Activated CD4-positive, alpha-beta T cell treated with anti-CD3 and anti-CD28 coated beads, Interleukin-2, Interleukin-4, amounts not matched to agents 100 ng/mL and 50 ng/mL, durations not matched to agents 16 hours and 8 hours (primary cell): ENCODE data around the gene SHISA7.

Experiments used
- DNase-seq: peaks from one replicate; pipeline ENCODE4 v3.0.0-alpha.2; 2020; ENCODE audit warnings: low spot score

SHISA7 gene

DNA sequence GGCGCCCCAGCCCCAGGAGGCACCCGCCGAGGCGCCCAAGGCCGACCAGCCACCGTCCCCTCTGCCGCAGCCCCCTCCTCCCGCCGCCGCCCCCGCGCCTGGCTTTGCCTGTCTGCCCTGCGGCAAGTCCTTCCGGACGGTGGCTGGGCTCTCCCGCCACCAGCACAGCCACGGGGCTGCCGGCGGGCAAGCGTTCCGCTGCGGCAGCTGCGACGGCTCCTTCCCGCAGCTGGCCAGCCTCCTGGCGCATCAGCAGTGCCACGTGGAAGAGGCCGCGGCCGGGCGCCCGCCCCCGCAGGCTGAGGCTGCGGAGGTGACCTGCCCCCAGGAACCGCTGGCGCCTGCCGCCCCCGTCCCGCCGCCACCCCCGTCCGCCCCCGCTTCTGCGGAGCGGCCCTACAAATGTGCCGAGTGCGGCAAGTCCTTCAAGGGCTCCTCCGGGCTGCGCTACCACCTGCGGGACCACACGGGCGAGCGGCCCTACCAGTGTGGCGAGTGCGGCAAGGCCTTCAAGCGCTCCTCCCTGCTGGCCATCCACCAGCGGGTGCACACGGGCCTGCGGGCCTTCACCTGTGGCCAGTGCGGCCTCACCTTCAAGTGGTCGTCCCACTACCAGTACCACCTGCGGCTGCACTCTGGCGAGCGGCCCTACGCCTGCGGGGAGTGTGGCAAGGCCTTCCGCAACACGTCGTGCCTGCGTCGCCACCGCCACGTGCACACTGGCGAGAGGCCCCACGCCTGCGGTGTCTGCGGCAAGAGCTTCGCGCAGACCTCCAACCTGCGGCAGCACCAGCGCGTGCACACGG, 39.3 kb upstream of the SHISA7 start:
- no peak for DNase-seq

DNA sequence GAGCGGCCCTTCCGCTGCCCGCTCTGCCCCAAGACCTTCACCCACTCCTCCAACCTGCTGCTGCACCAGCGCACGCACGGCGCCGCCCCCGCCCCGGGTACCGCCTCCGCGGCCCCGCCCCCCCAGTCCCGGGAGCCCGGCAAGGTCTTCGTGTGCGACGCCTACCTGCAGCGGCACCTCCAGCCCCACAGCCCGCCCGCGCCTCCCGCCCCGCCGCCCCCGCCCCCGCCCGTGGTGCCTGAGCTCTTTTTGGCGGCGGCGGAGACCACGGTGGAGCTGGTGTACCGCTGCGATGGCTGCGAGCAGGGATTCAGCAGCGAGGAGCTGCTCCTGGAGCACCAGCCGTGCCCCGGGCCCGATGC, 38.7 kb upstream of the SHISA7 start:
- DNase-seq, result no peak

DNA sequence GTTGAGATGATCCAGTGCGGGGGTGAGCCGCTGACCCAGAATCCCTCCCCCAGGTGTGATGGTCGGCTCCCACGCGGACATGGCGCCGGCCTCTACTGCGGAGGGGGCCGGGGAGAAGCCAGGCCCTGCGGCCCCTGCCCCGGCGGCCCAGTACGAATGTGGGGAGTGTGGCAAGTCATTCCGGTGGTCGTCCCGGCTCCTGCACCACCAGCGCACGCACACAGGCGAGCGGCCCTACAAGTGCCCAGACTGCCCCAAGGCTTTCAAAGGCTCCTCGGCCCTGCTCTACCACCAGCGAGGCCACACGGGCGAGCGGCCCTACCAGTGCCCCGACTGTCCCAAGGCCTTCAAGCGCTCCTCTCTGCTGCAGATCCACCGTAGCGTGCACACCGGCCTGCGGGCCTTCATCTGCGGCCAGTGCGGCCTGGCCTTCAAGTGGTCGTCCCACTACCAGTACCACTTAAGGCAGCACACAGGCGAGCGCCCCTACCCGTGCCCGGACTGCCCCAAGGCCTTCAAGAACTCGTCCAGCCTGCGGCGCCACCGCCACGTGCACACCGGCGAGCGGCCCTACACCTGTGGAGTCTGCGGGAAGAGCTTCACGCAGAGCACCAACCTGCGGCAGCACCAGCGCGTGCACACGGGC, 38.2 kb upstream of the SHISA7 start:
- no peak for DNase-seq

DNA sequence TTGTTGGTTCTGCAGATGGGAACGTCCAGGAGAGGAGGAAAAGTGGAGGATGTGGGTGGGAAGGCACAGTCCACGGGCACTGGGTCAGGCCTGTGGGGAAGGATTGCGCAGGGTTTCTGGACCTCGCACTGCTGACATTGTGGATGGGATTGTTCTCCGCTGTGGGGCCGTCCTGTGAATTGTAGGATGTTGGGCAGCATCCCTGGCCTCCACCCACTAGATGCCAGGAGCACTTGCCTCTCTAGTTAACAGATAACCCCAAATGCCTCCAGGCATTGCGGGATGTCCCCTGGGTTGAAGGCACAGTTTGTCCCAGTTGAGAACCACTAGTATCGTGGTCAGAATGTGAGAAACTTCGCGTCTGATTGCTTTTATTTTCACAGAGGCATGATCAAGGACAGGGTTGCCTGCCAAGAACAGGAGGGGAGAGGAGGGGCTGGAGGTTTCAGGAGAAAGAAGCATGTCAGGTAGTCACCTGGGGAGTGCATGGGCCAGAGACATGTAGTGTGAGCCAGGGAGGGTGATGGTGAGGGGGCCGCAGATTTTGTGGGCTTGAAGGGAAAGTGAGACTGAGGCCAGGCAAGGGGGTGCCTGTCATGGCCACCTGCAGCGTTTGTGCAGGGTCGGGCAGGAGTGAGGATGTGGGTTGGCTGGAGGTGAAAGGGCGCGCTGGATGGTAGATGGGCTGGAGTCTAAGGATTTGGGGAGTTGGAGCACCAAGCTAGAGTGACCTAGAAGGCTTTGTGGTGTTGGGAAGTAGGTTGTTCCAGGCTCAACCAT, 36.5 kb upstream of the SHISA7 start:
- no peak for DNase-seq

DNA sequence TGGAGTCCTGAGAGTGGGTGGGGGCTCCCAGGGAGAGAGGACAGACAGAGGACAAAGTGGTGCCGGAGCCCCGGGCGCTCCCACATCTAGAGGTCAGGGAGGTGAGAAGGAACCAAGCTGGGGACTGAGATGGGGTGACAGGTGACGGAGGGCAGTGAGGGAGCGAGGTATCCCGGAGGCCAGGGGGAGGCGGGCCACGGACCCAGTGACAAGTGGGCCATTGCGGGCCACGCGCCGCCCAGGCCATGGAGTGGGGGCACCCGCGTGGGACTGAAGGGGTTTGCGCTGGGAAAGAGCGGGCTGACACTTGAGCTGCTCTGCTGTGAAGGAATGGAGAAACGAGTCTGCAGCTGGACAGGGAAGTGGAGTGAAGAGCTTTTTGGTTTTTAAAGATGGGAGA, 35.9 kb upstream of the SHISA7 start:
- DNase-seq, result no peak

DNA sequence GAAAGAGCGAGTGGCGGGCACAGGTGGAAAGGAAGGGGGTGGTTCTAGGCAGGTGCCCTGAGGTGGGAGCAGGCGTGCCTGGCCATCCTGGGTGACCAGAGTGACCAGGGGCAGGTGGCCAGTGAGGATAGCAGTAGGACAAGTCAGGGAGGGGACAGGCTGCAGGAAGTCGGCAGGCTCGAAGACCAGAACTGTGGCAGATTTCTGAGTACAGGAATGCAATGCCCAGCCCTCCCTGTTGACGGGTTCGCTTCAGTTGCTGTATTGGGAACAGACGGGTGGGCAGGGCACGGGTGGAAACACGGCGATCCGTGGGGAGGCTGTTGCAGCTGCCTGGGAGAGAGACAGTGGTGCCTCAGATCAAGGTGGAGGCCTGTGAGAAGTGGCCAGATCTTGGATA, 35.3 kb upstream of the SHISA7 start:
- no peak for DNase-seq

DNA sequence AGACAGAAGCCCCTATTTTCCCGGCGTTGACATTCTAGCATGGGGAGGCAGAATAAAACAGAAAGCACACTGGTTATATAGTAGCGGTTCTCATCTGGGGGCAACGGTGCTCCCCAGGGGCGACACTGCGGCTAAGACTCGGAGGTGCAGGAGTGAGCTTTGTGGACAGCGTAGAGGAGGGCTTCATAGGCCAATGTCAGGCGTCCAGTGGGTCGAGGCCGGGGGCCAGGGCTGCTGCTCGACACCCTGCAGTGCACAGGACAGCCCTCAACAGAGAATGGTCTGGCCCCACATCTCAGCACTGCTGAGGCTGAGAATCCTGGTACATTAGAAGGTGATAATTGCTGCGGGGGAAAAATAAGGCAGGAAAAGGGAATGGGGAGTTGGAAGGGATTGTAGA, 34.8 kb upstream of the SHISA7 start:
- DNase-seq, result no peak

DNA sequence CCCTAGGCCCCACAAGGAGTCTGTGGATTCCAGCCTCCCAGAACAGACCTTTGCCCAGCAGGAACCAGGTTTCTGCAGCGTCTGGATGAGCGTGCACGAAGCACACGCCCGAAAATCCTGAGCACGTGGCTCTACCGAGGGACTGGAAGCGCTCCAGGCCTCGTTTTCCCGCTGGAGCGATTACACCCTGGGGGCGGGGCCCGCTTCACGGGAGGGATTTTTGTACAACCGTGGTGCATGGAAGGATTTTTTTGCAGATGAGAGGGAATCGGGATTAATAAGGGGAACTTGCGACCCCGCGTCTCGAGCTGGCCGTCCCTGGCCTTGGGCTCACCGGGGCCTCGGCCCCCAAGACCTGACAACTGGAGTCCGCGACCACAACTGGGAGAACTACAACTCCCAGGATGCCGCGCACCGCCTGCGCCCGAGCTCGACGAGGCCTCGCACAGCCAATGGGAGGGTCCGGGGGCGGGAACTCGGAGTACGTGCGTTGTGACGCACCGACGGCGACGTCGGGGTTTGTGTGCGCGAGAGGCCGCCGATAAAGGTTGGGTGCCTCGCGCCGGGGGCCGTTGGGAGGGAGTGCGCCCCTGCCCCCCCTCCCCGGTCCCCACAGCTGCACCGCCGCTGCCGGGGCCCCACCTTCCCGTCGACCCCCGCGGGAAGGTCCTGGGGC, 33.1 kb upstream of the SHISA7 start, which contains the start of gene ZNF628:
Gene ZNF628 (plus strand): TSS at position 518 of the 676 bp plus-strand sequence. CDS start 3,294 bp downstream, outside the sequence.
- peak; percentile 98 for DNase-seq

DNA sequence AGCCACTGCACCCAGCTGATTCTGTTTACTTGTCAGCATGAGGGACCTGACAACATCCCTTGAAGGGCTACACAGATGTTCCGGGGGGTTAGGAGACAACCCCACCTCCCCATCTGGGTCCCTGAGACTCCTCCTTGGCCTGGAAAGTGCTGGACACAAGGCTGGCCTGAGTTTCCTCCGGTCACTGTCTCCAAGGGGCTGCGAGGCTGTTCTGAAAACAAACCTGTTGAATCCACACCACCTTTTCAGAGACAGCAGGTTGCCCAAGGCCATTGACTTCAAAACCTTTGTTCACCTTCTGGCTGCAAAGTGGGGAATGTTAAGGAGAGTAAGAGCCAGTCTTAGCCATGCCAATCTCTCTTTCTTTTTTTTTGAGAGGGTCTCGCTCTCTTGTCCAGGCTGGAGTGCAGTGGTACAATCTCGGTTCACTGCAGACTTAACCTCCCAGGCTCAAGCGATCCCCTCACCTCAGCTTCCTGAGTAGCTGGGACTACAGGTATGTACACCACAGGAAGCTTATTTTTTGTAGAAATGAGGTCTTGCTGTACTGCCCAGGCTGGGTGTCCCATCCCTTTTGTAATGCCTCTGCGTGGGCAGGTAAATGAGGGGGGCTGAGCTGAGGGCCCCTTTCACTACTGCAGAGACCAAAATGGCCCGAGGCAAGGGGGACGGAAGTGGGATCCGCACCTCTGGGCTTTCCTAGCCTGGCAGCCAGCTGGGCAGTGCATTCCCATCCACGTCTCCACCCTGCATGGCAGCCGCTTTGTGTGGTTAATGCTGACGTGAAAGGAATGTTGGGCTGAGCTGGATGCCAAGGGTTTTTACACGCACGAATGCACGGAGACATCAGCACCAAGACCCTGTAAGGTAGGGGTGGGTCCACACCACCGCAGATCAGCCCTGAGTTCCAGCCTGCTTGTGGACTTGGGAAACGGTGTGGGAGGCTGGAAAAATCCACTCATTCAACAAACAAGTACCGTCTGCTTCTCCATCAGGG, 31.5 kb upstream of the SHISA7 start:
- no peak for DNase-seq

DNA sequence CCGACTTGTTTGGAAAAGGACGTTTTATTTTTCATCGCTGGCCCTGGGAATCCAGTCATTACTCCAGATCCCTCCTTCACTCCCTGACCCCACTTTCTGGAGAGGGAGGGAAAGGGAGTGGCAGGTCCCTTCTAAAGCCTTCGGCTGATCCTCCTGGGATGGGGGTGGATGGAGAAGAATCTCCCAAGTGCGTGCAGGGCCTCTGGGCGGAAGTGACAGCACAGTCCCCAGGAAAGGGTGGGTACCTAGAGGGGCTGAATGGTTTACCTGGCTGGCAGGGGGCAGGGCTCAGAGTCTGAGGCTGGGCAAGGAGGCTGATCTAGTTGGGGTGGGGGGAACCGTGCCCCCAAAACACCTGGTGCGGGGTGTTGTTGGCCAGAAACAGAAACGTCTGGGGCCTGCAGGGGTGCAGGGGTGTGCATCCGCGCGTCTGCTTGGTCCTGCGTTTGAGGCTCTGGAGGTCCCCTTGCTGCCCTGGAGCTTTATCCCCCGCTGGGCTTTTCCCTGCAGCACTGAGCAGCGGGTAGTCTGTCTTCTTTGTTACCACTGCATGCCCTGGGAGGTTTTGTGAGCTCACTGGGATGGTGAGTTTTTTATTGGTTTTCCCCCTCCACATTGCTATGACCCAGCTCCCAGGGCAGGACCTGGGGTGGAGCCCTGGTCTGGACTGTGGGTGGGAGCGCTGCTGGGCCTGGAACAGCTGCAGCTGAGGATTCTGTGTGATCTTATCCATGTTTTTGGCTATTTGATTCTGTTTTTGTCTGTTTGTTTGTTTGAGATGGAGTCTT, 30.3 kb upstream of the SHISA7 start:
- DNase-seq, result no peak

DNA sequence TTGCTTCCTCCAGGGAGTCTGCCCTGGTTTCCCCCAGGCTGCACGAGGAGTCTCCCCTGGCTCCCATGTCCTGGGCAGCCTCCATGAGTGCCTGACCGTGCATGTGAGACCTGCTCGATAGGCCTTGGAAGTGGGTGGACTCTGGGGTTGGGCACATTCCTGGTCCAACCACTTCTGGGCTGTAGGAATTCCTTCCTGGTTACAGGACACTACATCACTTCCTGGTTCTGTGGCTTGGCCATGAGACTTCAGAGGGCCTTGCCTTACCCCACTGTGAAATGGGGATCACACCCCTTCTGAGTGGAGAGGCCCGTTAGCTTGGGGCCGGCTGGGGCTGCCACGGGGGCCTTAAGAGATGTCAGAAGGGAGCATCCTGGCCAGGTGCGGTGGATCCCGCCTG, 29.4 kb upstream of the SHISA7 start:
- no peak for DNase-seq

DNA sequence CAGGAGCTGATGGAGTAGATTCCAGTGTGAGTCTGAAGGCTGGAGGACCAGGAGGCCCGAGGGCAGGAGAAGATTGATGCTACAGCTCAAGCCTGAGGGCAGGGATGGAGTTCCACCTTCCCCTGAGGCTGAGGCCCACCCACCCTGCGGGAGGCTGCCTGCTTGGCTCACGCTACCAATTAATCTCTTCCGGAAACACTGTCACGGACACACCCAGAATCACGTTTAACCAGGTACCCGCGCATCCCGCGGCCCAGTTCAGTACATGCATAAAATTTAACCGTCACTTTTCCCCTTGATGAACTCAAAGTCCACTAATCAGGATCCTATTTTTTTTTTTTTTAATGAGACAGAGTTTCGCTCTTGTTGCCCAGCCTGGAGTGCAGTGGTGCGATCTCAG, 28.2 kb upstream of the SHISA7 start:
- DNase-seq, result no peak

DNA sequence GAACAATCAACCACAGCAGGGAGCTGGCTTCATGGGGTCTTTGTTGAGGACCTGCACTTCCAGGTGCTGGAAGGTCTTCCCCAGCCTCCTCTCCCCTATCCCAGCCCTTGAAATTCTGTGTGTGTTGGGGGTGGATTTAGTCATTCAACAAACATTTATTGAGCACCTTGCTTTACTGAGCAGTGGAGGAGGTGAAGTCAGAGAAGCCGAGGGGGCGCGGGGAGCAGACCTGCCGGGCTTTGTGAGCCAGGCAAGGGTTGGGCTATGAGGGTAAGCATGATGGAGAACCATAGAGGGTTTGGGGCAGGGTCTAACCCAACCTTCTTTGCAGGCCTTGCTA, 24.9 kb upstream of the SHISA7 start:
- no peak for DNase-seq

DNA sequence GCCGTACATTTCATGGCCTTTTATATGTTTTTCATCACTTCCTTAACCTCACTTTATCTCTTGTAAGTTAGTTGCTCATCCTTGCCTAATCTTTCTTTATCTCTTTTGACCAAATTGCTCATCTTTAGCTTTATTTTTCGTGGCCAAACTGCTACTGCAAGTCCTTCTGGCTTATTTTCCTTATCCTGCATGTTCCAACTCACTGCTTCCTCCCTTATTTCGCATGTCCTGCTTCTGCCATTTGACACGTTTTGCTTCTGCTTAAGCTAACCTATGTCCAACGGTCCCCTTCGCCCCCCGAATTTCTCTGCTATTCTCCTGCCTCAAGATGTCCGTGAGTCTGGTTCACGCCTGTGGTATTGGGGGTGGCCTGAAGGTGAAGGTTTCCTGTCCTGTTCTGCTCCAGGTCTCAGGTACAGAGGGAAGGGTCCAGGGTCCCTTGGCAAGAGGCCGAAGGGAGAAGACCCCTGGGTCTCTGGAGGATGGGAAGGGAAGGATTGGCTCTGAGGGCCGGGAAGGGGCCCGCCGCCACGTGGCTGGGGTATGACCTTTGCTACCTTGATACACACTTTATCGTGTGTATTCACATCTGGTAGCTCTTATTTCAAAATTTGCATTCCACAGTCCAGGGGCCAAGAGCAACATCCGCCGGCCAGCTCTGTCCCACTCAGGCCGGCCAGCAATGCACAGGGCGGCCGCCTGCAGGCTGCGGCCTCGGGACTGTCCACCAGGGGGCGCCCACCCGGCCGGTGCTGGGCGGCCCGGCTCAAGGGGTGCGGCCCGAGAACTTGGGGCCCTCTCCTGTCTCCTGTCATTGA, 24.3 kb upstream of the SHISA7 start:
- DNase-seq, result peak; percentile 68

DNA sequence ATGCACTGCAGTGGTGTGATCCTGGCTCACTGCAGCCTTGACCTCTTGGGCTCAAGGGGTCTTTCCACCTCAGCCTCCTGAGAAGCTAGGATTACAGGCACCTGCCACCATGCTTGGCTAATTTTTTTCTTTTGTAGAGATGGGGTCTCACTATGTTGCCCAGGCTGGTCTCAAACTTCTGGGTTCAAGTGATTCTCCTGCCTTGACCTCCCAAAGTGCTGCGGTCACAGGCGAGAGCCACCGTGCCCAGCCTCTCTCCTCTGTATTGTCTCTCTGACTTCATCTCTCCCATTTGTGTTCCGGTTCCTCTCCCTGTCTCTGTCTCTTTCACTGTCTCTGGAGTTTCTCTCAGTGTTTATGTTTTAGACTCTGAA, 23.1 kb upstream of the SHISA7 start:
- no peak for DNase-seq

DNA sequence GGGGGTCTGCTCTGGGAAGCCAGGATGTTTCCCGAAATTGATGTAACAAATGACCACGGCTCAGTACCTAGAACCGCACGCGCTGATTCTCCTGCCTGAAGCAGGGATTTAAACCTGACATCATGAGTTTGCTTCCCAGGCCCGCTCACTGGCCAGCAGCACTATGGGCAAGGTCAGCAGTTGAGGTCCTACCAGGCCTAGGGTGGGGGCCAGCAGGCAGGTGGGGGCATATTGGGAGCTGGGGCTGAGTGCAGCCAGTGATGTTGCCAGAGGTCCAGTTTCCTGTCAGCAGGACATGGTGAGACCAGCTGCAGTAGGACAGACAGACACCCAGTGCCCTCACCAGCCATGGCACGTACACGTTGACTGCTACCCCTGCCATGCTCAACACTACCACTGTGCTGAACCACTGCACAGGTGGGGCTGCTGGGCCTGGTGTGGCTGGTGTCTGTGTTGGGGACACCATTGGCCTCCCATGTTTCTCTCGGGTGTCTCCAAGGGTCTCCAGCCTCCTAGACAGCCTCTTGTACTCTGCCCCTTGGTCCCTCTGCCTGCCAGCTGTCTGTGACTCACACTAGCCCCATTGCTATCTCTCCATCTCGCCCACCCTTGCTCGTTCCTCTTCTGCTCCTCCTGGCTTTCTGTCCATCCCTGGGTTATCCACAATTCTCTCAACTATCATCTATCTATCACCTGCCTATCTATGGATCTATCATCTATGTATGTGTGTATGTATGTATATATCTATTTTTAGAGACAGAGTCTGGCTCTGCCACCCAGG, 22.6 kb upstream of the SHISA7 start:
- DNase-seq, result no peak

DNA sequence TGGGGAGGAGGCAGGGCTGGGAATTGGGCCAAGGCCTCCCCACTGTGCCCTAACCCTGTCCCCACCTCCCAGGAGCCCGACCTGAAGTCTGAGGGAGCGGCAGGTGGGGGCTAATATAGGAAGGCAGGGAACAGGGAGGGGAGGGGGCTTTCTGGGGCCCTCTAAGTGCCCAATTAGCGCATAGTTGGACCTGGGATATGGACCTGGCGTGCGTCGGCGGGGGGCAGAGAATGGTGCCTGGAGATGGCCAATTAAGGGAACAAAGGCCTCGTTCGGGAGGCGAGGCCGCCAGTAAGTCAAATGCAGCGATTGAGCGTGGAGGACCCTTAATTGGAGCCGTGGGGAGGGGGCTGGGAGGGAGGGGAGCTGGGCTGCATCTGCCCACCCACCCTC, 21.6 kb upstream of the SHISA7 start, which contains the start of gene C19orf85:
Gene C19orf85 (minus strand): TSS at position 90 of the 393 bp plus-strand sequence. CDS start 197 bp downstream, outside the sequence.
- DNase-seq, result no peak

DNA sequence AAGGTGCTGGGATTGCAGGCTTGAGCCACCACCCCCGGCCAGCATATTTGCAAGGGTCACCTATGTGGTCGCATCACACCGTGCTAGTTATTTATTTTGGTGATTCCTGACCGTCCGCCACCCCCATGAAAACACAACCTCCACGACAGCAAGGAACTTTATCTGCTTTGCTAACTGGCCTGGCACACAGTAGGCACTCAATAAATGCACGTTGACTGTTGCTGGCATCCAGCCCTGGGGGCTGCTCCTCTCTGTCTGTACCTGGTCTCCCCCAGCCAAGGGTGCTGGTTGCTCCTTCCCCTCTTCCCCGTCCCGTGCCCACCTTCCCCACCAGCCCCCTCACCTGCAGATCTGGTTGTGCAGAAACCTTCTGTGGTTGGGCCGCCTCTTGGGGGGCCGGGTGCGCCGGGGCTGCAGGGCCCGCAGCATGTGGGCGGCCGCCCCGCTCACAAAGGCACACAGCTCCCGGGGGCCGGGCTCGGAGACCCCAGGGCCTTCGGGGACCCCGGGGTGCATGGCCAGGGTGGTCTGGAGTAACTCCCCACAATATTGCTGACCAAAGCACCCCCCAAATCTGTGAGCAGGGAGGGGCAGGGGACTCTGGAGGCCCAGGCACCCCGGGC, 21.1 kb upstream of the SHISA7 start:
- no peak for DNase-seq
